Endodermal cell (in vitro differentiated cells): ENCODE measurements around the gene IL17RA. TPM values are rescaled to one million over a fixed set of nuclear protein-coding genes. Genes with fewer than 3 reads are reported as not detected.

Experiments used
- DNase-seq: peaks from one replicate; pipeline ENCODE4 v3.0.0-alpha.2; 2017
- H3K27ac ChIP-seq: 2 replicates; pipeline ENCODE4 v1.5.1; 2013; ENCODE audit warnings: mild to moderate bottlenecking, low read depth, low read length, moderate library complexity
- H3K27me3 ChIP-seq: 2 replicates; pipeline ENCODE4 v1.6.1; 2013; ENCODE audit warnings: mild to moderate bottlenecking, low read length, moderate library complexity; ENCODE audit not compliant: insufficient read depth, control insufficient read depth, poor library complexity, severe bottlenecking
- H3K36me3 ChIP-seq: 2 replicates; pipeline ENCODE4 v1.7.0; 2013; ENCODE audit warnings: mild to moderate bottlenecking, low read length, moderate library complexity; ENCODE audit not compliant: control insufficient read depth, insufficient read depth
- H3K4me1 ChIP-seq: one replicate; pipeline ENCODE4 v1.7.0; 2013; ENCODE audit warnings: low read length; ENCODE audit not compliant: control insufficient read depth, insufficient read depth
- H3K4me3 ChIP-seq: 2 replicates; pipeline ENCODE4 v1.5.1; 2013; ENCODE audit warnings: mild to moderate bottlenecking, low read length, moderate library complexity
- H3K9ac ChIP-seq: 2 replicates; pipeline ENCODE4 v1.6.1; 2013; ENCODE audit warnings: mild to moderate bottlenecking, low read length, moderate library complexity; ENCODE audit not compliant: poor library complexity, severe bottlenecking; ENCODE audit errors: extremely low read depth
- H3K9me3 ChIP-seq: 2 replicates; pipeline ENCODE4 v1.6.1; 2013; ENCODE audit warnings: mild to moderate bottlenecking, low read length, moderate library complexity; ENCODE audit not compliant: control insufficient read depth
- H3K27ac Mint-ChIP-seq: 2 replicates; pipeline ENCODE4 v1.8.0; 2020; ENCODE audit warnings: mixed read lengths
- H3K27me3 Mint-ChIP-seq: 2 replicates; pipeline ENCODE4 v1.8.0; 2021; ENCODE audit warnings: mild to moderate bottlenecking, mixed read lengths; ENCODE audit not compliant: insufficient read depth
- H3K36me3 Mint-ChIP-seq: 2 replicates; pipeline ENCODE4 v1.8.0; 2020; ENCODE audit warnings: low read depth, mixed read lengths
- H3K4me1 Mint-ChIP-seq: 2 replicates; pipeline ENCODE4 v1.8.0; 2020; ENCODE audit warnings: mixed read lengths
- H3K4me3 Mint-ChIP-seq: 2 replicates; pipeline ENCODE4 v1.8.0; 2020; ENCODE audit warnings: mild to moderate bottlenecking, moderate library complexity, mixed read lengths
- H3K9me3 Mint-ChIP-seq: 2 replicates; pipeline ENCODE4 v1.8.0; 2020; ENCODE audit warnings: mild to moderate bottlenecking, mixed read lengths
- CTCF ChIP-seq: fragments of 200-600 bp; sonication (generic); conservative IDR thresholded peaks from 2 replicates; pipeline ENCODE4 v1.5.0; 2021; ENCODE audit warnings: antibody characterized with exemption, mild to moderate bottlenecking
- WGBS, 2 experiments: methylation state at CpG; one replicate each; pipeline versions ENCODE4 v1.1.5 to v1.1.7; 2013; ENCODE audit warnings: missing lambda C conversion rate in 2 of 2, mixed read lengths in 1 of 2; ENCODE audit not compliant: insufficient coverage in 1 of 2, insufficient read length in 1 of 2; 5-methylcytosine and 5-hydroxymethylcytosine counted together
- total RNA-seq, 2 donors: library from RNA; stranded (reverse); fragmentation: NEBNext Ultra II Directional in 1 of 2; extraction: Animal tissue kit (Norgen Biotek cat#: 25700) in 1 of 2; gene quantifications; 2 replicates in 1 of 2; 3 replicates in 1 of 2; pipeline ENCODE4 v1.2.1, GENCODE V29; 2021

The IL17RA gene
- total RNA-seq, 2 donors from 2014 or later: 14.8 to 16.0 TPM

- Histone ChIP-seq H3K27ac (no peak overlapping the region), H3K9ac (no peak overlapping the region), H3K9me3 (no peaks in the 10 kb centered on the region), H3K27me3 (no peaks in the 10 kb centered on the region), H3K36me3 (no peaks in the 10 kb centered on the region), H3K4me1 (no peaks in the 10 kb centered on the region), H3K4me3 (no peak overlapping the region)
- H3K4me3 Mint-ChIP-seq: no peak overlapping the region
- H3K27me3 Mint-ChIP-seq: no peaks in the 10 kb centered on the region
- no peak for TF ChIP-seq CTCF
- H3K4me1 Mint-ChIP-seq: no peaks in the 10 kb centered on the region
- no peaks in the 10 kb centered on the region for H3K36me3 Mint-ChIP-seq
- no peak overlapping the region for H3K27ac Mint-ChIP-seq
- no peak for DNase-seq
- H3K9me3 Mint-ChIP-seq: no peaks in the 10 kb centered on the region
Observed at GRCh38 chr22:17043521-17043920, 41.3 kb upstream of the IL17RA start.

GRCh38 chr22:17046566-17047348 is 38.0 kb upstream of the IL17RA start:
- Histone ChIP-seq H3K27me3 (no peaks in the 10 kb centered on the region), H3K4me1 (no peaks in the 10 kb centered on the region), H3K9me3 (no peaks in the 10 kb centered on the region), H3K4me3 (no peak overlapping the region), H3K9ac (no peak overlapping the region), H3K27ac (no peak overlapping the region), H3K36me3 (no peaks in the 10 kb centered on the region)
- no peaks in the 10 kb centered on the region for H3K36me3 Mint-ChIP-seq
- WGBS, 2 experiments: 43 to 62% methylated on average over 1 to 4 of the region's 5 CpGs
- no peaks in the 10 kb centered on the region for H3K9me3 Mint-ChIP-seq
- peaks cover 2% of the 10 kb centered on the region for H3K27me3 Mint-ChIP-seq
- no peak for DNase-seq
- H3K27ac Mint-ChIP-seq: no peak overlapping the region
- H3K4me3 Mint-ChIP-seq: no peak overlapping the region
- no peaks in the 10 kb centered on the region for H3K4me1 Mint-ChIP-seq
- no peak for TF ChIP-seq CTCF

- Histone ChIP-seq H3K27ac (no peak overlapping the region), H3K9me3 (no peaks in the 10 kb centered on the region), H3K27me3 (no peaks in the 10 kb centered on the region), H3K36me3 (no peaks in the 10 kb centered on the region), H3K4me3 (no peak overlapping the region), H3K9ac (no peak overlapping the region), H3K4me1 (no peaks in the 10 kb centered on the region)
- 93 to 100% methylated on average over 1 of the region's 1 CpG for WGBS, 2 experiments
- Mint-ChIP-seq H3K27me3 (peaks cover 5% of the 10 kb centered on the region), H3K4me3 (no peak overlapping the region), H3K4me1 (no peaks in the 10 kb centered on the region), H3K36me3 (no peaks in the 10 kb centered on the region), H3K27ac (no peak overlapping the region), H3K9me3 (no peaks in the 10 kb centered on the region)
- TF ChIP-seq CTCF: no peak
- DNase-seq: no peak
Observed at GRCh38 chr22:17047656-17048055, 37.1 kb upstream of the IL17RA start.
